Right lobe of liver (tissue), 4 donors: ENCODE results near the gene SEC14L2.

ENCODE experiments used
- CTCF ChIP-seq, 4 donors: fragments of 200-600 bp in 3 of 4; fragments of 450-650 bp in 1 of 4; IDR thresholded peaks; one replicate each; pipeline versions ENCODE4 v1.5.1 to v1.8.0; 2016 to 2022; ENCODE audit warnings: antibody characterized with exemption in 4 of 4, mild to moderate bottlenecking in 2 of 4
- POLR2A ChIP-seq: fragments of 450-650 bp; IDR thresholded peaks from one replicate; pipeline ENCODE4 v1.6.1; 2017; ENCODE audit warnings: antibody characterized with exemption, mild to moderate bottlenecking
- donor health status: DM: no; HTN: no; CAD: no.
- donor health status: DM: no; HTN: no; CAD: no.
- donor health status: DM: no; HTN: yes; CAD: no.

GRCh38 chr22:30459181-30460052 is 62.6 kb downstream of the SEC14L2 start:
- TF ChIP-seq CTCF (IDR thresholded peaks at IDR 0.05) (no peak), POLR2A (no peak)
